GM19351 (cell line): Measurements from ENCODE around the gene VPS54.

Source experiments
- ATAC-seq: cut with Tn5 transposase; IDR thresholded peaks from one replicate; pipeline ENCODE4 v1.9.1; 2021; ENCODE audit warnings: mild to moderate bottlenecking, moderate library complexity; ENCODE audit not compliant: unreplicated experiment

The VPS54 gene

GRCh38 chr2:64024259-64024949, 5.2 kb upstream of the VPS54 start:
- ATAC-seq: no peak

- no peak for ATAC-seq
These were observed 4.4 kb upstream of the VPS54 start for GRCh38 chr2:64023485-64024258.

GRCh38 chr2:64021578-64021977, 2.4 kb upstream of the VPS54 start:
- ATAC-seq: no peak

- ATAC-seq: no peak
These were observed 824 bp upstream of the VPS54 start for GRCh38 chr2:64019975-64020528.

GRCh38 chr2:64018701-64019082, 536 bp downstream of the VPS54 start:
- ATAC-seq: peak; percentile 59

GRCh38 chr2:64017811-64018700, 1.2 kb downstream of the VPS54 start:
- ATAC-seq: no peak

GRCh38 chr2:64015898-64016297, 3.3 kb downstream of the VPS54 start:
- ATAC-seq: no peak

- ATAC-seq: no peak
These were observed 3.8 kb downstream of the VPS54 start for GRCh38 chr2:64015391-64015790.

GRCh38 chr2:64014628-64015027, 4.6 kb downstream of the VPS54 start:
- ATAC-seq: no peak

- ATAC-seq: no peak
These were observed 6.2 kb downstream of the VPS54 start for GRCh38 chr2:64013053-64013452.

- ATAC-seq: no peak
These were observed 7.1 kb downstream of the VPS54 start for GRCh38 chr2:64012115-64012514.

GRCh38 chr2:64008434-64009009, 10.7 kb downstream of the VPS54 start:
- ATAC-seq: no peak

- no peak for ATAC-seq
These were observed 11.3 kb downstream of the VPS54 start for GRCh38 chr2:64007924-64008323.

- no peak for ATAC-seq
These were observed 13.4 kb downstream of the VPS54 start for GRCh38 chr2:64005707-64006356.

GRCh38 chr2:64003239-64003638, 16.0 kb downstream of the VPS54 start:
- ATAC-seq: no peak

- ATAC-seq: no peak
These were observed 17.7 kb downstream of the VPS54 start for GRCh38 chr2:64001382-64002101.

- ATAC-seq: no peak
These were observed 18.4 kb downstream of the VPS54 start for GRCh38 chr2:64000630-64001381.

GRCh38 chr2:63999049-63999448, 20.2 kb downstream of the VPS54 start:
- ATAC-seq: no peak
